Gastroesophageal sphincter (tissue), 3 donors: ENCODE measurements around the gene CACNA2D3.

ENCODE experiments used
- CTCF ChIP-seq, 4 experiments: fragments of 200-600 bp in 2 of 4; fragments of 450-650 bp in 2 of 4; sonication (generic) in 1 of 4; IDR thresholded peaks; one replicate each; pipeline ENCODE4 v1.5.1; 2017 to 2019; ENCODE audit warnings: antibody characterized with exemption in 4 of 4, mild to moderate bottlenecking in 2 of 4, moderate library complexity in 2 of 4
- POLR2A ChIP-seq, 2 donors: fragments of 450-650 bp; IDR thresholded peaks; one replicate each; pipeline ENCODE4 v1.6.1; 2017; ENCODE audit warnings: antibody characterized with exemption in 2 of 2, mild to moderate bottlenecking in 2 of 2, moderate library complexity in 1 of 2
- POLR2AphosphoS5 ChIP-seq: sonication (generic); formaldehyde crosslinking; IDR thresholded peaks from one replicate; pipeline ENCODE4 v1.6.1; 2017; ENCODE audit warnings: antibody characterized with exemption

- TF ChIP-seq CTCF (IDR thresholded peaks at IDR 0.05): no peak
- no peak for TF ChIP-seq POLR2AphosphoS5
- TF ChIP-seq POLR2A (IDR thresholded peaks at IDR 0.05): no peak
Measured at GRCh38 chr3:54954022-54954421, 831.7 kb downstream of the CACNA2D3 start.
